ENCODE results near the gene POLR2L.
A peak's percentile ranks its signal among the peaks of the same experiment; 100 is the strongest.

POLR2L gene

GRCh38 chr11:855796-856195 is 13.5 kb upstream of the POLR2L start:
- DNase-seq (ENCODE audit: extremely low read depth in 1 of 2, low read depth in 1 of 2): no peak

- DNase-seq (ENCODE audit: extremely low read depth in 1 of 2, low read depth in 1 of 2): no peak
These were observed 13.0 kb upstream of the POLR2L start for GRCh38 chr11:855330-855674.

- DNase-seq (ENCODE audit: extremely low read depth in 1 of 2, low read depth in 1 of 2): no peak
These were observed 12.4 kb upstream of the POLR2L start for GRCh38 chr11:854601-855329.

GRCh38 chr11:853682-854448 is 11.5 kb upstream of the POLR2L start:
- no peak for DNase-seq (ENCODE audit: extremely low read depth in 1 of 2, low read depth in 1 of 2)

DNA sequence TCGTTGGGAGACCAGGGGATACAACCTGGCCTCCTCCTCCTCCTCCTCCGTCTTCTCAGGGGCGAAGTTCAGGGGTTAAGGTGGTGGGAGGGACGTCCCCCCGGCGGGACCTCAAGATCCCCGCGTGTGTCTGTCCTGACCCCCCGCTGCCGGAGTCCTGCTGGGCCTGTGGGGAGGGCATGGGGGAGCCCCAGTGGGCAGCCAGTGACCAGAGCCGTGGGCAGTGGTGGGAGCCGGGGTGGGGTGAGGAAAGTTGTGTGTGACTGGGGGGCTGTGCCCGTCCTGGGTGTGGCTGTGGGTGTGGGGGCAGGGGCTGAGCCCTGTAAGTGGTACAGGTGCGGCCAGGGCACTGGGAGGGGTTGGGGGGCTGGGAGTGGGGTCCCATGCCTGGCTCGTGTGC is 10.4 kb upstream of the POLR2L start:
- DNase-seq (ENCODE audit: extremely low read depth in 1 of 2, low read depth in 1 of 2): no peak

- DNase-seq (ENCODE audit: extremely low read depth in 1 of 2, low read depth in 1 of 2): no peak
These were observed 8.7 kb upstream of the POLR2L start for GRCh38 chr11:850775-851763.

DNA sequence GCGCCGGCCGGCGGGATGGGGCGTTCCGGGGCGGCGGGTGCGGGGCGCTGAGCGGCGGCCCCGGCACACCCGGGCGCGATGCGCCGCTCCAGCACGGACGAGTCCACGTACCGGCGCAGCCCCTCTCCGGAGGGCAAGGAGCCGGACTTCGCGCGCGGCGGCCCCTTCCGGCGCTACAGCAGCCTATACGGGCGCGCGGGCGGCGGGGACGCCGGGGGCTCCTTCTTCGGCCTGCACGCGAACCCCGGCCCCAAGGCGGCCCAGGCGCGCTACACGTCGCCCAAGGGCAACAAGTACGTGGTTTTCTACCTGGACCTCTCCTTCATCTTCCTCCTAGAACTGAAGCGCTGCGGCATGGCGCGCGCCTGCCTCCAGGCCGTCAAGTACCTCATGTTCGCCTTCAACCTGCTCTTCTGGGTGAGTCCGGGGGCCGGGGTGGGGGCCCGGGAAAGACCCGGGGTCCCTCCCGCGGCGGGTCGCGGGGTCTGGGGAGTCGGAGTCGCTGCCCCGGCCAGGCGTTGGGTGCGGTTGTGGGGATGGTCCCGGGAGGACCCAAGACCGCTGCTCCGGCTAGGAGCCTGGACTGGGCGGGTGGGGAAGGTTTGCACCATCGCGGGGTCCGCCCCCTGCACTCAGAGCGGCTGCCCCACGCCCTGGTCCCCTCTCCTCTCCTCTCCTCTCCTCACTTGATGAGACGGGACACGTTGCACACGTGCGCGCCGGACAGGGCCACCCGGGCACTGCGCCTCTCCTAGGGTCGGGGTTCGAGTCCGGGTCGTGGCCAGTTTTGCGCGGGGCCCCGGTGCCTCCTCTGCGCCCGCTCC is 7.8 kb upstream of the POLR2L start:
- DNase-seq (ENCODE audit: extremely low read depth in 1 of 2, low read depth in 1 of 2): no peak

DNA sequence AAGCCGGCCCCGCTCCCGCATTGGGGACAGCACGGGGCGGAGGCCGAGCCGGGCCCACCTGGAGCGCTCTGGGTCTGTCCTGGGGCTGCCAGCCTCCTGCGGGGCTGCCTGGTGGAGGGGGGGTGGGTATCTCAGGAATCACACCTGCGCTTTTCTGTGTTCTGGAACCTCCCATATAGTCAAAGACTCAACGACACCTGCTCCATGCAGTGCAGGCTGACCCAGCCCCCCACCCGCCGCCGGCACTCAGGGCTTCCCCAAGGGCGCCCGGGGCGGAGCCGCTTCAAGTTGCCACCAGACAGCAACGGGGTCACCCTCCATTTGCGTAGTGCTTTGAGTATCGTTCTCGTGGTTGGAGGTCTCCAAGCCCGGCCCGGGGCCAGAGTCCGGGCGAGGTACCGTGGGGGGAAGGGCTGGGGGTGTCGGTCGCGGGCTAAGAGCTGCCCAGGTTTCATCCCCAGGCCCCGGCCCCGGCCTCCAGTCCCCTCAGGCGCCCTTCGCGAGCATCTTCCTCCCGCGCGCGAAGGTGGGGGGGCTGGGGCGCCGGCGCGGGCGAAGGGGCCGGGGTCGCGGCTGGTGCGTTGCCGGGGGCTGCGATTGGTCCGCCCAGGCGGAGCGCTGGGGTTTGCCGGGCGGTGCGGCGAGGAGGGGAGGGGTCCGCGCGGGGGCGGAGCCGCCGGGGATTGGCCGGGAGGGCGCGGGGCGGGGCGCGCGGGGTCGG is 6.9 kb upstream of the POLR2L start:
- DNase-seq (ENCODE audit: extremely low read depth in 1 of 2, low read depth in 1 of 2): no peak

DNA sequence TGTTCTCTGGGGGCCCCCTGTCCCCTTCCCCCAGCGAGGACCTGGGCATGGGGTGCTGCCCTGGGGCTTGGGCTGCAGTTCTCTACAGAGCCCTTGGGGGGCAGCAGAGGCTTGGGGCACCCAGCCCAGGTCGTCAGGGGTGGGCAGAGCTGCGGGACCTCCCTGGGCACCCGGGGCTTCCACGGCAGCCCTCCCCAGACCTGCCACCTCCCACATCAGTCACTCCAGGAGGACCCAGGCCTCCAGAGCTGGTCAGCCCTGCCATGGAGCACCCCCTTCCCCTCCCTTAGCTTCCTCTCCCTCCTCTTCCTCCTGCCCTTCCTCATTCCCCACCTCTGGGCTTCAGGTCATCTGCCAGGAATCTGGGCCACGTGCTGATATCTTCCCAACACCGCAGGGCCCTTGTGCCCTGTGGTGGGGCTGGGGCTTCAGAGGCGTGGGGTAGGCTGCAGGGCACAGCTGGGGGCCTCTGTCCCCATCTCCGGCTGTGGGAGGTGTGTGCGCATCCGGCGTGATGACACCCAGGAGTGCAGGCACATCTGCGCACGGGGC is 6.1 kb upstream of the POLR2L start:
- peak in 1 of 2 donors; percentile 53 for DNase-seq (ENCODE audit: extremely low read depth in 1 of 2, low read depth in 1 of 2)

- no peak for DNase-seq (ENCODE audit: extremely low read depth in 1 of 2, low read depth in 1 of 2)
These were observed 5.5 kb upstream of the POLR2L start for GRCh38 chr11:847876-848275.

DNA sequence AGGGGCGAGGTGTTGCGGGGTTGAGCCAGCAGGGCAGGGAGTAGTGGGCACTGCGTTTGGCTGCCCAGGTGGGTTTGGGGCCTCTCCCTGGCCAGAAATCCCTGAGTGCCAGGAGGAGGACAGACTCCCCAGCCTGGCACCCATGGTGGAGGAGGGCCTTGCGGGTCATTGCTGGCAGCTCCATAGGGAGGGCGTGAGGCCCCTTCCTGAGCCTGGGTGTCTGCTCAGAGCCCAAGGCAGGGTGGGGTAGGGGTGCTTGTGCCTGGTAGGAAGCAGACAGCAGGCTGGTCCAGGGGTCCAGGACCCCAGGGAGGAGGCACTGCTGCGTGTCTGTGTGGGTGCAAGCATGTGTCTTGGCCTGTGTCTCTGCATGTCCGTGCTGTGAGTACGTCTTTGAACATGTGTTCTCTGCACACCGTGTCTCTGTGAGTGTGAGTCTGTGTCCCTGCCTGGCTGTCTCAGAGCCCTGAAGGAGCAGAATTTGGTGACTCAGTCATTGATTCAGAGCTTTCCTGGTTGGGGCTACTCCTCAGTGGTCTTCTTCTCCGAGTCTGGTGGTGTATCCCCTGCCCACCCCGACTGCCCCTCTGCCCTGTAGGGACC is 4.3 kb upstream of the POLR2L start:
- DNase-seq (ENCODE audit: extremely low read depth in 1 of 2, low read depth in 1 of 2): no peak

- DNase-seq (ENCODE audit: extremely low read depth in 1 of 2, low read depth in 1 of 2): no peak
These were observed 3.7 kb upstream of the POLR2L start for GRCh38 chr11:845872-846495.

DNA sequence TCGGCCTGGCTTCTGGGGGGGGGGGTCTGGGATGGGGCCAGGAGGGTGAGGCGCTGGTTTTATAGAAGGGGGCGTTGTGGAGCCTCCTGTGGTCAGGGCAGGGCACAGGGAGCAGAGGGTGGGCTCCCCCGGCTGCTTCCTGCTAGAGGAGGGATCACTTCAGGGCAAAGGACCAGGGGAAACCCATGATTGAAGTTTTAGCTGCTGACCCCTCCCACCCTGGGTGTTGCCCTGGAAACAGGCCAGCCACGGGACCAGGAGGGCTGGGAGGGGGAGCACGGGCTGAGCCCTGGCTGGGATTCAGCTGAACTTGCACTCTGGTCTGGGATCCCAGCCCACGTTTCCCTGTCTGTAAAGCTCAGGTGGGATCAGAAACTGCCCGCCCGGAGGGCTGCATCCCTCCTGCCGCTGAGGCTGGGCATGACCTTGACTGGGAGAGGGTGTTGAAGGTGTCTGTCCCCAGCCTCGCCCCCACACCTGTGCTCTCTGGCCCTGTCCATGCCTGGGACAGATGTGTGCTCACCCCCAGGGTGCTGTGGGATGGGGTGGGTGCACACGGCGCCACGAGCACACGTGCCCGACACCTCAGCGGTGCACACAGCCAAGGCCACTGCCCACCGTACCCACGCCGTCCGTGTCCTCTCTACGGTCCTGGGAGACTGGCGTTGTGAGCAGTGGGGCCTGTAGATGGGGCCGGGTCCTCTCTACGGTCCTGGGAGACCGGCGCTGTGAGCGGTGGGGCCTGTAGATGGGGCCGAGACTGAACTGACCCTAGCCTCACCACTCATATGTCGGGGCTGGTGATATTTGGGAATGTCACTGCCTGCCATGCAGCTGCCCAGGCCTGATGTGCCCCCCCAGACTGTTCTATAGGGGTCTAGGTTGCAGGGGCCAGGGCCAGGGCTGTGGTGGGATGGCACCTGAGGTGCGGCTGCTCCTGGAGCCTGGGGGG is 2.6 kb upstream of the POLR2L start:
- DNase-seq (ENCODE audit: extremely low read depth in 1 of 2, low read depth in 1 of 2): no peak

GRCh38 chr11:843818-844692 is 1.7 kb upstream of the POLR2L start:
- no peak for DNase-seq (ENCODE audit: extremely low read depth in 1 of 2, low read depth in 1 of 2)

DNA sequence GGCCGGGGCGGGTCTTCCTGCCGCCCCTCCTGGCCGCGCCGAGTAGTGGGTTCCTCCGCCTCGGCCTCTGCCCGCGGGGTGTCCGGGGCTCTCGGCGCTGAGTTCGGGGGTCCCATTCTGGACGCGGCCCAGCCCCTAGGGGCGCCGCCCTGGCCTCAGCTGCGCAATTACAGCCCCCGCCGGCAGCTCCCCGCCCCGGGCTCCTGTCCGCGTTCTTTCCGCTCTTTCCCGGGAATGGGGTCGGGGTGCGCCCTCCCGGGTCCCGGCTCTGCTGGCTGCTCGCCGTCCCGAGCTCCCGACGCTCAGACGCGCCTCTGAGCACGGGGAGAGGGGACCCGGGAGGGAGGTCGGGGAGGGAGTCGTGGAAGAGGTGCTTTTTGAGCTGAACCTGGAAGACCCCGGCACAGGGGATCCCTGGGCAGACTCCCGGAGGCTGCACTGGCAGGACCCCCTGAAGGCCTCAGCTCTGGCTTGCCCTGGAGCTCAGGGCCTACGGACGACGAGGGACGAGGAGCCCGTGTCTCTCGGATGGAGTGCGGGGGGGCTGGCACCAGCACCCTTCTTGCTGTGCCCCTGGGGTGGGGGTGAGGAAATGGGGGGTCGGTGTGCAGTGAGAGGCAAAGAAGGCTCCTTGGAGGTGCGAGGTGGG is 881 bp upstream of the POLR2L start:
- DNase-seq (ENCODE audit: extremely low read depth in 1 of 2, low read depth in 1 of 2): no peak

DNA sequence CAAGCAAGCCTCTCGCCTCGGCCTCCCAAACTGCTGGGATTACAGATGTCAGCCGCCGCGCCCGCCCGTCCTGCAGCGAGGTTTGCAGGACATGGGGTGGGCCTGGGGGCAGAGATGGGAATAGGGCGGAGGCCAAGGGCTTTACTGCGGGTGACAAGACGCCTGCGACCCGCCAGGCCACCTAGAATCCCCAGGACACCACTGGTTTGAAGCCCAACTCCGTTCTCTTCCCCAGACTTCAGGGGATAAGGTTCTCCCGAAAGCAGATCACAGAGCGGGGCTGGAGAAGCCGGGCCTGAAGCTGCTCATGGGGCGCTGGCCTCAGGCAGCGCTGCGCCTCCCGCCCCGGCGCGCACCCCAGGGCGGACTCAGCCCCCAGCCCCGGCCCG is 354 bp downstream of the POLR2L start:
- no peak for DNase-seq (ENCODE audit: extremely low read depth in 1 of 2, low read depth in 1 of 2)
